NB4 (cell line): ENCODE results near the gene TCF12.

ENCODE experiments used
- CTCF ChIP-seq: IDR thresholded peaks from one replicate; pipeline ENCODE4 v1.5.1; 2012; ENCODE audit warnings: low read depth, low read length
- MAX ChIP-seq: IDR thresholded peaks from 2 replicates; pipeline ENCODE4 v1.6.1; 2011; ENCODE audit warnings: low read depth, low read length
- POLR2A ChIP-seq: IDR thresholded peaks from 2 replicates; pipeline ENCODE4 v1.6.1; 2011; ENCODE audit warnings: mild to moderate bottlenecking; ENCODE audit not compliant: insufficient read length; ENCODE audit errors: extremely low read depth

- peak; percentile 54 for TF ChIP-seq CTCF
- TF ChIP-seq POLR2A: no peak
- no peak for TF ChIP-seq MAX
These were observed 219.9 kb downstream of the TCF12 start for GRCh38 chr15:57138349-57138788.
